Heart left ventricle (tissue), 16 donors: ENCODE data around the gene CEP19. TPM values are rescaled to one million over a fixed set of nuclear protein-coding genes. Genes with fewer than 3 reads are reported as not detected.

Experiments used
- ATAC-seq, 4 donors: fragments of 200-7000 bp; cut with Tn5 transposase; one replicate each; pipeline ENCODE4 v1.9.1; 2020 to 2022; ENCODE audit warnings: moderate library complexity in 4 of 4, mild to moderate bottlenecking in 3 of 4, moderate number of reproducible peaks in 1 of 4
- DNase-seq, 5 donors: peaks; one replicate each; pipeline ENCODE4 v3.0.0-alpha.2; 2020
- H3K27ac ChIP-seq, 12 donors: fragments of 200-600 bp; sonication (generic) in 4 of 12; one replicate each; pipeline versions ENCODE4 v1.5.0 to v1.8.0; 2016 to 2022; ENCODE audit warnings: mild to moderate bottlenecking in 2 of 12
- H3K27me3 ChIP-seq, 9 donors: fragments of 200-600 bp; sonication (generic) in 2 of 9; one replicate each; pipeline versions ENCODE4 v1.5.1 to v1.8.0; 2016 to 2022; ENCODE audit warnings: mild to moderate bottlenecking in 3 of 9
- H3K36me3 ChIP-seq, 9 donors: fragments of 200-600 bp; sonication (generic) in 2 of 9; one replicate each; pipeline versions ENCODE4 v1.5.0 to v1.8.0; 2018 to 2022; ENCODE audit warnings: mild to moderate bottlenecking in 2 of 9
- H3K4me1 ChIP-seq, 12 donors: fragments of 200-600 bp; sonication (generic) in 4 of 12; one replicate each; pipeline versions ENCODE4 v1.5.0 to v1.8.0; 2016 to 2022; ENCODE audit warnings: mild to moderate bottlenecking in 3 of 12
- H3K4me3 ChIP-seq, 12 donors: fragments of 200-600 bp; sonication (generic) in 4 of 12; one replicate each; pipeline versions ENCODE4 v1.5.0 to v1.8.0; 2017 to 2022; ENCODE audit warnings: mild to moderate bottlenecking in 9 of 12, moderate library complexity in 4 of 12
- H3K9me3 ChIP-seq, 12 donors: fragments of 200-600 bp; sonication (generic) in 4 of 12; one replicate each; pipeline versions ENCODE4 v1.5.0 to v1.8.0; 2016 to 2022; ENCODE audit warnings: mild to moderate bottlenecking in 1 of 12
- CTCF ChIP-seq, 12 donors: fragments of 200-600 bp; sonication (generic) in 4 of 12; IDR thresholded peaks; one replicate each; pipeline versions ENCODE4 v1.5.0 to v1.8.0; 2018 to 2022; ENCODE audit warnings: antibody characterized with exemption in 12 of 12, mild to moderate bottlenecking in 5 of 12
- POLR2A ChIP-seq, 2 donors: fragments of 450-650 bp; IDR thresholded peaks; one replicate each; pipeline ENCODE4 v1.6.1; 2017; ENCODE audit warnings: antibody characterized with exemption in 2 of 2, mild to moderate bottlenecking in 2 of 2, moderate library complexity in 2 of 2
- WGBS, 4 donors: extraction: QIAGEN DNeasy Blood & Tissue Kit in 2 of 4; methylation state at CpG; one replicate each; pipeline versions ENCODE4 v1.1.5 to v1.1.7; 2013 to 2018; 5-methylcytosine and 5-hydroxymethylcytosine counted together
- intact Hi-C, 10 donors: fragments of 100-400 bp; cut with DNase I; formaldehyde crosslinking; loops; one replicate each; pipeline versions ENCODE4 v1.11.1 to v1.14.2; 2022
- polyA plus RNA-seq, 2 donors: library from polyadenylated mRNA; stranded (reverse); fragments of 200-250 nt; gene quantifications; one replicate each; pipeline ENCODE4 v1.2.3, GENCODE V29; 2013
- total RNA-seq, 9 donors: library from RNA; depleted of rRNA in 2 of 9; stranded (reverse); fragments of >200 nt in 2 of 9; fragmentation: NEBNext Ultra II Directional in 3 of 9; extraction: Animal tissue kit (Norgen Biotek cat#: 25700) in 3 of 9; gene quantifications; one replicate each; pipeline versions ENCODE4 v1.1.0 to v1.2.4, GENCODE V29; 2016 to 2023
- donor health status: ischemic (EF 13 %, LVEDD 7.1; RV severe dilation, severe dysfunction).
- donor health status: healthy with polysubstance abuse.
- donor health status: DM: no; HTN: yes; CAD: no.
- donor health status: DM: no; HTN: no; CAD: no.
- donor health status: ischemic (EF 25% LVEDD 6.9; RV normal size, moderate dysfunction).
- donor health status: ischemic (EF 25% LVEDD 5.7; RV mildly dilated, moderate dysfunction).
- donor health status: healthy.
- donor health status: DM: yes; HTN: yes; CAD: no.
- donor health status: ischemic (EF 35%, LVEDD 5.7; RV mildly dilated, moderate dysfunction).
- donor health status: nonischemic (EF 11% LVEDD 7.7; RV severe dilation, severe dysfunction).
- donor health status: DM: yes; HTN: yes; CAD: no.
- donor health status: PGD.
- donor health status: ischemic (EF 29% LVEDD 5.4; RV normal size, mild dysfunction).
- donor health status: nonischemic (EF 23%, LVEDD 6.1; RV moderate dilation, normal function).

The CEP19 gene
- total and polyA plus RNA-seq, 11 donors = 0.57 to 2.8 (median 1.3) TPM

DNA sequence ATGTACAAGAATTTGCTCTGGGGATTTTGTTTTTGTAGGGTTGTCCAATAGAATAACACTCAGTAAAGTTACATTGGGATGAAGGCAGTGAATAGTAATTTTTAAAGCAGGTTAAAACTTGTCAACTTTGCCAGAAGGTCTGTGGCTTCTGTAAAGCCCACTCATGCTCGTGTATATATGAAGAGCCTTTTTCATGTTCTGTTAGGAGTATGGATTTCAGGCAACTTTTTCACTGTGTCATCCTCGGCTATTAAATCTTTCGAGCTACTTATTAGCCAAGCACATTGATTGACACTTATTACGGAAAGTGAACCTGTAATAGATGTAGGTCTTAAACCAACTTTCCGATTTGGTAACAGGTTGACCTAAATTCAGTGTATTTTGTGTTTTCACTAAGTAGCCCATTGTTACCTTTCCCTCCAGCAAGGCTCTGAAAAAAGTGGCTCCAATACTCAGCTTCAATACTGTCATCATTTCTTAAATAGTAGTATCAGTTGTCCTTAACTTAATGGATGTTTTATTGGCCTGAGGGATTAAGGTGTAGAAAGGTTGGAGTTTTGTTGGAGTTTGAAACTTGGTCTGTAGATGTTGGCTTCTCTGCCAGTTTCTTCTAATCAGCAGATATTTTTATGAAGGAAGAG, 29.3 kb upstream of the CEP19 start:
- Histone ChIP-seq H3K9me3 (no peaks in the 10 kb centered on the region), H3K27me3 (no peaks in the 10 kb centered on the region), H3K36me3 (peaks cover 0 to 7% (median 0%) of the 10 kb centered on the region in 9 donors), H3K4me3 (peak overlapping the region in 11 of 12 donors; percentile 79 to 99 (median 90)), H3K4me1 (peaks cover 0 to 45% (median 18%) of the 10 kb centered on the region in 12 donors), H3K27ac (peak overlapping the region; percentile 90 to 99 (median 96))
- intact Hi-C loops = loop anchor here in 1 of 10 donors (5.0 kb wide), 1 partner anchor 126 kb away; the partner anchor contains the start of gene SENP5
- 24 to 38% (median 33%) methylated on average over 5 of the region's 5 CpGs for WGBS, 4 donors
- ATAC-seq (no peak), DNase-seq (no peak)
- TF ChIP-seq CTCF (IDR thresholded peaks at IDR 0.05) (no peak), POLR2A (IDR thresholded peaks at IDR 0.05) (no peak)

DNA sequence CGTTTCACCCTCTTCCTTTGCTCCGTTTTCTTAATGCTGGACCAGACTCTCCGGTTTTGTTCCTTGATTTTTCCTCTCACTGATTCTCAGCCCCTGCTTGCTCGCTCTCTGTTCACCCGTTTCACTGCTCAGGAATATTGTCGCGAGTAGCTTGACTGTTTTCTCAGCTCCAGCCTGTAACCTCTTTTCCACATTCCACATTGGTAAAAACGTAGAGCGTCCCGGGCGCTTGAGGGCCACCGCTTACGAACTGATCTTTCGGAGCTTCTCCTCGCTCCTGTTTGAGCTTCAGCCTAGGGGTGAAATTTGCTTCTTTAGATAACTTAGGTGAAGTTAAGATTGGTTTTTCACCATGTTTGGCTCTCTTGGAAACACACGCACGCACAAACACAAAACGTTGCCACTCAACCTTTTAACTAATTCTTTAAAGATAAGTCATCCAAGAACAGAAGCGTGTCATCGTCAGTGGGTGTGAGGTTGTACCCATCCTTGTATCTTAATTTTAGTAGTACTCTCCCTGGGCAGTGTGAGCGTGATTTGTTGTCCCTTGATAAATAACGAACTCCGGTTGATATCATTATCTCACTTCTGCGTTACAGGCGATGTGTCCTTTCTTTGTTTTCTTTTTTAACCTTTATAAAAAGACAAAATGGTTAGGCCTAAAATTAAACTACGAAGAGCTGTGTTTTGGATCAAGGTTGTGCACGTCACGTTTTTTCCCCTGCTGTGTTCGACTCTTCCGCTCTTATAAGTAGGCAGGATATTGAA, 28.6 kb upstream of the CEP19 start:
- H3K27me3 ChIP-seq = no peaks in the 10 kb centered on the region
- H3K36me3 ChIP-seq = peaks cover 0 to under 1% (median 0%) of the 10 kb centered on the region in 9 donors
- intact Hi-C loops = loop anchor here in 1 of 10 donors (5.0 kb wide), 1 partner anchor 127 kb away; the partner anchor contains the start of gene SENP5
- WGBS, 4 donors = 0 to 2% (median 0%) methylated on average over 30 of the region's 30 CpGs
- peak overlapping the region; percentile 90 to 99 (median 96) for H3K27ac ChIP-seq
- ATAC-seq (peak; percentile 14 to 55 (median 32)), DNase-seq (peak in 2 of 5 donors; percentile 15 to 35)
- peaks cover 0 to 45% (median 18%) of the 10 kb centered on the region in 12 donors for H3K4me1 ChIP-seq
- no peak for TF ChIP-seq POLR2A (IDR thresholded peaks at IDR 0.05)
- TF ChIP-seq CTCF (IDR thresholded peaks at IDR 0.05) = no peak
- H3K4me3 ChIP-seq = peak overlapping the region; percentile 64 to 99 (median 90)
- H3K9me3 ChIP-seq = no peaks in the 10 kb centered on the region

- peak in 1 of 2 donors; percentile 36 for TF ChIP-seq POLR2A (IDR thresholded peaks at IDR 0.05)
- TF ChIP-seq CTCF (IDR thresholded peaks at IDR 0.05) = peak in 4 of 12 donors; percentile 6 to 41 (median 14)
- Histone ChIP-seq H3K27me3 (no peaks in the 10 kb centered on the region), H3K27ac (peak within 1 kb of the TSS; percentile 90 to 99 (median 96)), H3K36me3 (peaks cover 0 to 1% (median 0%) of the 10 kb centered on the region in 9 donors), H3K4me1 (peaks cover 0 to 44% (median 18%) of the 10 kb centered on the region in 12 donors), H3K9me3 (no peaks in the 10 kb centered on the region), H3K4me3 (peak within 1 kb of the TSS; percentile 64 to 99 (median 90))
- intact Hi-C loops = loop anchor here in 2 of 10 donors (2.0 to 10.0 kb wide), 3 partner anchors 27 to 205 kb away; partner anchors contain the start of genes CEP19 (in 2 of the 2), PIGX (in 2 of the 2), NCBP2 (in 1 of the 2) and SENP5 (in 1 of the 2)
- peak; percentile 94 to 97 (median 95) for DNase-seq
- peak; percentile 96 to 98 (median 98) for ATAC-seq
- 1% methylated on average over 31 to 86 of the region's 86 CpGs for WGBS, 4 donors
Observed at GRCh38 chr3:196739671-196740480, 27.8 kb upstream of the CEP19 start, which contains the start of gene PAK2. PAK2 (plus strand) TSS chr3:196739857; CDS start chr3:196782647, 42,790 bp downstream.
